Heart left ventricle (tissue), 13 donors: ENCODE measurements around the gene NKAIN2.

Experiments
- CTCF ChIP-seq, 12 donors: fragments of 200-600 bp; sonication (generic) in 4 of 12; IDR thresholded peaks; one replicate each; pipeline versions ENCODE4 v1.5.0 to v1.8.0; 2018 to 2022; ENCODE audit warnings: antibody characterized with exemption in 12 of 12, mild to moderate bottlenecking in 5 of 12
- POLR2A ChIP-seq, 2 donors: fragments of 450-650 bp; IDR thresholded peaks; one replicate each; pipeline ENCODE4 v1.6.1; 2017; ENCODE audit warnings: antibody characterized with exemption in 2 of 2, mild to moderate bottlenecking in 2 of 2, moderate library complexity in 2 of 2
- donor health status: ischemic (EF 13 %, LVEDD 7.1; RV severe dilation, severe dysfunction).
- donor health status: DM: no; HTN: yes; CAD: no.
- donor health status: DM: no; HTN: no; CAD: no.
- donor health status: ischemic (EF 25% LVEDD 6.9; RV normal size, moderate dysfunction).
- donor health status: ischemic (EF 25% LVEDD 5.7; RV mildly dilated, moderate dysfunction).
- donor health status: ischemic (EF 35%, LVEDD 5.7; RV mildly dilated, moderate dysfunction).
- donor health status: nonischemic (EF 11% LVEDD 7.7; RV severe dilation, severe dysfunction).
- donor health status: DM: yes; HTN: yes; CAD: no.
- donor health status: PGD.
- donor health status: ischemic (EF 29% LVEDD 5.4; RV normal size, mild dysfunction).
- donor health status: nonischemic (EF 23%, LVEDD 6.1; RV moderate dilation, normal function).

- TF ChIP-seq CTCF (IDR thresholded peaks at IDR 0.05) = no peak
- TF ChIP-seq POLR2A (IDR thresholded peaks at IDR 0.05) = no peak
These were observed 429.6 kb downstream of the NKAIN2 start for GRCh38 chr6:124233221-124233620.
